DOHH2 (cell line): ENCODE measurements around the gene TMEM229A.

ENCODE experiments used
- H3F3A ChIP-seq: fragments of 200-600 bp; sonication (generic), shearing (Covaris generic); 2 replicates; pipeline ENCODE4 v1.6.0; 2016; ENCODE audit warnings: antibody characterized with exemption, mild to moderate bottlenecking; ENCODE audit not compliant: control insufficient read depth, insufficient read depth
- H3K27ac ChIP-seq: fragments of 200-600 bp; sonication (generic); 2 replicates; pipeline ENCODE4 v1.5.1; 2014; ENCODE audit warnings: low read depth, mild to moderate bottlenecking, low read length, moderate library complexity
- H3K27me3 ChIP-seq: fragments of 200-600 bp; sonication (generic); 2 replicates; pipeline ENCODE4 v1.6.1; 2014; ENCODE audit warnings: mild to moderate bottlenecking, low read length, mixed read lengths; ENCODE audit not compliant: control insufficient read depth
- H3K36me3 ChIP-seq: fragments of 200-600 bp; sonication (generic); 2 replicates; pipeline ENCODE4 v1.6.1; 2014; ENCODE audit warnings: mild to moderate bottlenecking, low read length, moderate library complexity, mixed read lengths; ENCODE audit not compliant: control insufficient read depth
- H3K4me1 ChIP-seq: fragments of 200-600 bp; sonication (generic); 2 replicates; pipeline ENCODE4 v1.6.1; 2014; ENCODE audit warnings: mild to moderate bottlenecking, low read length, mixed read lengths; ENCODE audit not compliant: control insufficient read depth
- H3K4me2 ChIP-seq: fragments of 200-600 bp; sonication (generic); 2 replicates; pipeline ENCODE4 v1.6.0; 2014; ENCODE audit warnings: mild to moderate bottlenecking, low read length, moderate library complexity
- H3K4me3 ChIP-seq: fragments of 200-600 bp; sonication (generic); 2 replicates; pipeline ENCODE4 v1.5.1; 2014; ENCODE audit warnings: mild to moderate bottlenecking, low read length, mixed read lengths
- H3K79me2 ChIP-seq: fragments of 200-600 bp; sonication (generic); 2 replicates; pipeline ENCODE4 v1.6.1; 2014; ENCODE audit warnings: mild to moderate bottlenecking, low read length, mixed read lengths; ENCODE audit not compliant: control insufficient read depth
- H3K9me2 ChIP-seq: fragments of 200-600 bp; sonication (generic); replicated peaks from 2 replicates; pipeline ENCODE4 v1.6.1; 2014; ENCODE audit warnings: mild to moderate bottlenecking, low read length, mixed read lengths; ENCODE audit not compliant: control insufficient read depth
- H3K9me3 ChIP-seq: fragments of 200-600 bp; sonication (generic); 2 replicates; pipeline ENCODE4 v1.6.1; 2014; ENCODE audit warnings: antibody characterized with exemption, low read length, mixed read lengths; ENCODE audit not compliant: control insufficient read depth, insufficient read depth
- H4K20me1 ChIP-seq: fragments of 200-600 bp; sonication (generic); 2 replicates; pipeline ENCODE4 v1.6.0; 2014; ENCODE audit warnings: low read depth, mild to moderate bottlenecking, antibody characterized with exemption, low read length, moderate library complexity; ENCODE audit not compliant: control insufficient read depth, insufficient read depth
- CTCF ChIP-seq: fragments of 200-600 bp; sonication (generic); IDR thresholded peaks from one replicate; pipeline ENCODE4 v1.5.1; 2014; ENCODE audit warnings: antibody characterized with exemption, mild to moderate bottlenecking, low read depth, low read length; ENCODE audit not compliant: poor library complexity, severe bottlenecking
- EZH2phosphoT487 ChIP-seq: fragments of 200-600 bp; sonication (generic); IDR thresholded peaks from 2 replicates; pipeline ENCODE4 v1.6.1; 2017; ENCODE audit warnings: borderline replicate concordance, mild to moderate bottlenecking, antibody characterized with exemption, low read length, moderate library complexity, mixed read lengths

Gene TMEM229A

GRCh38 chr7:123987445-123987844, 45.4 kb downstream of the TMEM229A start:
- no peak overlapping the region for H3K4me3 ChIP-seq
- TF ChIP-seq CTCF: no peak
- no peak for TF ChIP-seq EZH2phosphoT487
- no peaks in the 10 kb centered on the region for H3K9me3 ChIP-seq
- H3K4me2 ChIP-seq: no peak overlapping the region
- no peaks in the 10 kb centered on the region for H3K27me3 ChIP-seq
- H3K9me2 ChIP-seq: no peaks in the 10 kb centered on the region
- H4K20me1 ChIP-seq: no peaks in the 10 kb centered on the region
- H3F3A ChIP-seq: no peaks in the 10 kb centered on the region
- no peaks in the 10 kb centered on the region for H3K36me3 ChIP-seq
- H3K27ac ChIP-seq: no peak overlapping the region
- H3K79me2 ChIP-seq: no peaks in the 10 kb centered on the region
- no peaks in the 10 kb centered on the region for H3K4me1 ChIP-seq
